ENCODE results near the gene HABP2. TPM values are rescaled to one million over a fixed set of nuclear protein-coding genes. Genes with fewer than 3 reads are reported as not detected.

HABP2 gene
- total RNA-seq, 1 experiment from 2014 or later, result not detected

GRCh38 chr10:113576852-113577251, 24.0 kb downstream of the HABP2 start:
- no peak overlapping the region for H4K8ac ChIP-seq (replicated peaks; ENCODE audit: insufficient read length, low read depth, low read length)
- H3K23me2 ChIP-seq (ENCODE audit: insufficient read length, low read depth, low read length, poor library complexity, severe bottlenecking), result no peaks in the 10 kb centered on the region
- no peaks in the 10 kb centered on the region for H3K9me3 ChIP-seq (ENCODE audit: control insufficient read depth, low read depth, low read length)
- Mint-ChIP-seq H3K4me1 (peaks cover 7 to 9% of the 10 kb centered on the region in 2 experiments), H3K36me3 (ENCODE audit: insufficient read depth in 1 of 3, low read depth in 3 of 3) (no peaks in the 10 kb centered on the region), H3K9me3 (no peaks in the 10 kb centered on the region), H3K27me3 (ENCODE audit: low read depth) (peaks cover 87% of the 10 kb centered on the region), H3K4me3 (no peak overlapping the region), H3K27ac (no peak overlapping the region)
- no peak overlapping the region for H3K14ac ChIP-seq (ENCODE audit: insufficient read depth, low read length)
- no peak for DNase-seq
- no peak overlapping the region for H2BK15ac ChIP-seq (ENCODE audit: low read depth, low read length)
- no peak overlapping the region for H3K4ac ChIP-seq (ENCODE audit: low read depth, low read length)
- no peak overlapping the region for H3K27ac ChIP-seq (ENCODE audit: insufficient read length, low read depth, low read length)
- no peak overlapping the region for H2BK5ac ChIP-seq (ENCODE audit: insufficient read length, low read length)
- no peak overlapping the region for H2AK5ac ChIP-seq (ENCODE audit: insufficient read length, low read length)
- H3K4me1 ChIP-seq (ENCODE audit: insufficient read depth, low read length), result 0 out of 2 replicates have a peak, but pooled peaks cover 8% of the 10 kb centered on the region
- no peak overlapping the region for H2AFZ ChIP-seq (ENCODE audit: low read length)
- H3K4me2 ChIP-seq (ENCODE audit: insufficient read depth, insufficient read length, low read length), result no peak overlapping the region
- H2BK20ac ChIP-seq (ENCODE audit: low read depth, low read length, poor library complexity, severe bottlenecking), result no peak overlapping the region
- no peaks in the 10 kb centered on the region for H3K27me3 ChIP-seq (ENCODE audit: insufficient read depth, low read length)
- no peaks in the 10 kb centered on the region for H3K79me1 ChIP-seq (ENCODE audit: insufficient read depth, low read depth, low read length, poor library complexity, severe bottlenecking)
- no peak overlapping the region for H2BK12ac ChIP-seq (ENCODE audit: insufficient read length, low read depth, low read length)
- no peak overlapping the region for H3K9ac ChIP-seq (ENCODE audit: extremely low read depth, insufficient read length, low read length)
- no CpG with 5 or more reads among the region's 4 CpGs for WGBS (ENCODE audit: extremely low coverage, insufficient read length, low lambda C conversion rate)
- H4K91ac ChIP-seq (ENCODE audit: insufficient read length, low read depth, low read length), result no peak overlapping the region
- no peak for TF ChIP-seq CTCF (conservative IDR thresholded peaks at IDR 0.05)
- no peaks in the 10 kb centered on the region for H4K20me1 ChIP-seq (ENCODE audit: control insufficient read depth, insufficient read depth, insufficient read length)
- no peak overlapping the region for H3K23ac ChIP-seq (ENCODE audit: insufficient read length, low read depth, low read length)
- no peak overlapping the region for H3K18ac ChIP-seq (ENCODE audit: insufficient read length, low read depth, low read length)
- H2BK120ac ChIP-seq (ENCODE audit: low read depth, low read length, poor library complexity, severe bottlenecking), result no peak overlapping the region
- H3T11ph ChIP-seq (ENCODE audit: low read length), result no peak overlapping the region
- no peak overlapping the region for H4K5ac ChIP-seq (ENCODE audit: insufficient read length, low read depth, low read length)
- no peaks in the 10 kb centered on the region for H3K79me2 ChIP-seq (ENCODE audit: insufficient read depth, low read length)
- H3K56ac ChIP-seq (ENCODE audit: insufficient read length, low read depth, low read length), result no peak overlapping the region
